Measurements from ENCODE around the gene UGT1A5.
A peak's percentile ranks its signal among the peaks of the same experiment; 100 is the strongest.
"Not testable (repeated sequence)": the region's sequence is repeated elsewhere in the genome, so short reads cannot be mapped to it uniquely, and the experiment has no call there.

Gene UGT1A5

GRCh38 chr2:233693963-233694362 lies 18.7 kb upstream of the UGT1A5 start:
- no peak for DNase-seq (ENCODE audit: low read depth in 2 of 2)

- DNase-seq (ENCODE audit: low read depth in 2 of 2): no peak
Observed at GRCh38 chr2:233698740-233699139, 14.0 kb upstream of the UGT1A5 start.

GRCh38 chr2:233699424-233700027 lies 13.2 kb upstream of the UGT1A5 start:
- no peak for DNase-seq (ENCODE audit: low read depth in 2 of 2)

GRCh38 chr2:233700028-233700635 lies 12.6 kb upstream of the UGT1A5 start:
- DNase-seq (ENCODE audit: low read depth in 2 of 2): no peak

GRCh38 chr2:233700842-233701241 lies 11.9 kb upstream of the UGT1A5 start:
- DNase-seq (ENCODE audit: low read depth in 2 of 2): not testable (repeated sequence)

GRCh38 chr2:233702238-233702637 lies 10.5 kb upstream of the UGT1A5 start:
- no peak for DNase-seq (ENCODE audit: low read depth in 2 of 2)

GRCh38 chr2:233705911-233706506 lies 6.7 kb upstream of the UGT1A5 start:
- DNase-seq (ENCODE audit: low read depth in 2 of 2): no peak

- DNase-seq (ENCODE audit: low read depth in 2 of 2): no peak
Observed at GRCh38 chr2:233706720-233707119, 6.0 kb upstream of the UGT1A5 start.

- DNase-seq (ENCODE audit: low read depth in 2 of 2): no peak
Observed at GRCh38 chr2:233707940-233708644, 4.6 kb upstream of the UGT1A5 start.

GRCh38 chr2:233708942-233709341 lies 3.8 kb upstream of the UGT1A5 start:
- no peak for DNase-seq (ENCODE audit: low read depth in 2 of 2)

- peak; percentile 64 to 66 for DNase-seq (ENCODE audit: low read depth in 2 of 2)
Observed at GRCh38 chr2:233711312-233712008, 1.2 kb upstream of the UGT1A5 start.

- no peak for DNase-seq (ENCODE audit: low read depth in 2 of 2)
Observed at GRCh38 chr2:233713262-233713615, 532 bp downstream of the UGT1A5 start.

GRCh38 chr2:233714121-233714520 lies 1.4 kb downstream of the UGT1A5 start:
- no peak for DNase-seq (ENCODE audit: low read depth in 2 of 2)

GRCh38 chr2:233718552-233718951 lies 5.8 kb downstream of the UGT1A5 start, which contains the start of gene UGT1A4:
UGT1A4 (plus strand) TSS chr2:233718736; CDS start chr2:233718821, 85 bp downstream.
- DNase-seq (ENCODE audit: low read depth in 2 of 2): no peak

- no peak for DNase-seq (ENCODE audit: low read depth in 2 of 2)
Observed at GRCh38 chr2:233728723-233729301, 16.1 kb downstream of the UGT1A5 start, which contains the start of gene UGT1A3. UGT1A3 (plus strand) TSS chr2:233729042; CDS start chr2:233729127, 85 bp downstream.

GRCh38 chr2:233736868-233737653 lies 24.4 kb downstream of the UGT1A5 start:
- not testable (repeated sequence) for DNase-seq (ENCODE audit: low read depth in 2 of 2)

GRCh38 chr2:233740870-233741269 lies 28.2 kb downstream of the UGT1A5 start:
- DNase-seq (ENCODE audit: low read depth in 2 of 2): no peak

GRCh38 chr2:233743464-233744259 lies 31.0 kb downstream of the UGT1A5 start:
- no peak for DNase-seq (ENCODE audit: low read depth in 2 of 2)

GRCh38 chr2:233745073-233745755 lies 32.5 kb downstream of the UGT1A5 start:
- DNase-seq (ENCODE audit: low read depth in 2 of 2): no peak

Measured in stimulated activated CD8-positive, alpha-beta memory T cell treated with anti-CD3 and anti-CD28 coated beads, Interleukin-2, amount 100 ng/mL, for 48 hours (primary cell).